Measurements from ENCODE around the gene LYRM2.

The LYRM2 gene

DNA sequence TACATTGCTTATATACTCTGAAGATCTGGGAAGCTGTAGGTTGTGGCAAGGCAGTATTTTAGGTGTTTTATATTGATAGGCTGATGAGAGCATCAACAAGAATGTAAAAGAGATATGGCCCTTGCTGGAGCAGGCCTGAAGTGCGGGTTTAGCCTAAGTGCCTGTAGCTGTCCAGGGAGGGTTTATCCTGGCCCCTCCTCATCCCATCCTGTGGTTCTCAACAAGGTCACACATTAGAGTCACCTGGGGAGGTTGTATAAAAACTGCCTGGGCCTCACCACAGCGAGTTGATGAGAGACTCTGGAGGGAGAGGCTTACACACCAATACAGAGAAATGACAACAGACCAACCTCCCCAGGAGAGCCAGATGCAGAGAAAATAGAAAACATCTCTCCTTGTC, 48.4 kb downstream of the LYRM2 start:
- DNase-seq = no peak

DNA sequence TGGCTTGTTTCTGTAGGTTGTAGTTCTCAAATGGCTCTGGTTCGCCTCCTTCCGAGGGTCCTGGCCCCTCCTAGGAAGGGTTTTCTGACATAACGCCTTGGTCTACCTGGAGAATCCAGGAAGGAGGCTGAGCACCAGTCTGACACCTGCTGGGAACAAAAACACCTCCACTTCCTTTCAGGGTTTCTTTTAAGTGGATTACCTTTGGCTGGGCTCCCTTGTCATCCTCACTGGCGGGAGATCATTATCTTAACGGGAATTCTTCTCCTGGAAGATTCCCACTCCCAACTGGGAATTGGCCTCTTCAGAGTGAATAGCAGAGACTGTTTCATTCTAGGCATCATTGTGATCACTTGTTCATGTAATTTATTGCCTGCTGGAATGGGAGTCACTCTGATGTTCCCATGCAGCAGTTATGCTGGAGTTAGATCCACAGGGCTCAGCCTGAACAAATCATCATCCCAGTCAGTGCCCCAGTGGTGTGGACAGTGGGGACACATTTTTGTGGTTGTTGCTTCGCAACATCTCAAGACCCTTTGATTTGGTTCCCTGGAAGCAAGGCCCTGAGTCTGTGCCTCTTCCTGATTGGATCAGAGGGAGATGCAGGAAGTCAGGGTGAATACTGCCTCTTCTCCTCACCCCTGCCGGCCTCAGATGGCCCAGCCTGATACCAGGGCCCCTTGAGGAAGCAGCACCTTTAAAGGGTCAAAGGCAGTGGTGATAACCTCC, 49.1 kb downstream of the LYRM2 start:
- DNase-seq = no peak

DNA sequence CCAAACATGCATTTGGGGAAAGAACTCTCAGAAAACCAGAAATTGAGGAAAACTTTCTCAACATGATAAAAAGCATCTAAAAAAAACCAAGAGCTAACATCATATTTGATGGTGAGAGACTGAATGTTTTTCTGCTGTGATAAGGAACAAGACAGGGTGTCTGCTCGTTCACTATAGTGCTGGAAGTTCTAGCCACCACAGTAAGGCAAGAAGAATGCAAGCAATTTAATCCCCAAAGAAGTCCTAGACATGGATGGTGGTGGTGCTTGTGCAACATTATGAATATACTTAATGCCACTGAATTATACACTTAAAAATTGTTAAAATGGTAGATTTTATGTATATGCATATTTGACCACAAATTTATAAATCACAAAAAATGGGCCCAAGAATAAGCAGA, 53.4 kb downstream of the LYRM2 start:
- no peak for DNase-seq

DNA sequence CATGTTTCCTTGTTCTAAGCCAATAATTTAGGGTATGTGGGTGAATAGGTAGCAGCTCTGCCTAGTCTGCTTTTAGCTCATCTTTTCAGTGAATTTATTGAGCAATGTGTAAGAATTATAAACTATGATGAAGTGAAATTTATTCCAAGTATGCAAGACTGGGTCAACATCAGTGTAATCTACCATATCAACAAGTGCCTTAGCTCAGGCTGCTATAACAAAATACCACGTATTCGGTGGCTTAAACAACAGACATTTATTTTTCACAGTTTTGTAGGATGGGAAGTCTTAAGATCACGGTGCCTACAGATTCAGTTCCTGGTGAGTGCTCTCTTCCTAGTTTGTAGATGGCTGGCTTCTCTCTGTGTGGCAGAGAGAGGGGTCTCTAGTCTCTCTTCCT, 54.0 kb downstream of the LYRM2 start:
- no peak for DNase-seq

DNA sequence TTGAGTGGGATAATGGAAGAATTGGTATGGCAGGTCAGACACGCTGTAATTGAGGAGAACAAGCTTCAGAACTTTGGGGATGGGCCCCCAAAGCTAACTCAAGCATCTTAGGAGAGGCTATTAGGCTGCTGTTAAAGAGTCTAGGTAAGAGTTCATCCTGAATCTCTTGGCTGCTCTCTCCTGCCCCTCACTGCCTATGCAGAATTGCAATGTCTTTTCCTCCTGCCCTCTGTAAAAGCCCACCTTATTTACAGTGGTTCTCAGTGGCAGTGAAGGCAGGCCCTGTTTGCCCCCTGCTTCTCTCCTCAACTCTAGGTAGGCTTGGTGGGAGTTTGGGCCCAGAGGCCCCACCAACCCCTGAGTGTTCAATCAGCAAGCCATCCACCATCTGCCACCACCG, 55.0 kb downstream of the LYRM2 start:
- no peak for DNase-seq

DNA sequence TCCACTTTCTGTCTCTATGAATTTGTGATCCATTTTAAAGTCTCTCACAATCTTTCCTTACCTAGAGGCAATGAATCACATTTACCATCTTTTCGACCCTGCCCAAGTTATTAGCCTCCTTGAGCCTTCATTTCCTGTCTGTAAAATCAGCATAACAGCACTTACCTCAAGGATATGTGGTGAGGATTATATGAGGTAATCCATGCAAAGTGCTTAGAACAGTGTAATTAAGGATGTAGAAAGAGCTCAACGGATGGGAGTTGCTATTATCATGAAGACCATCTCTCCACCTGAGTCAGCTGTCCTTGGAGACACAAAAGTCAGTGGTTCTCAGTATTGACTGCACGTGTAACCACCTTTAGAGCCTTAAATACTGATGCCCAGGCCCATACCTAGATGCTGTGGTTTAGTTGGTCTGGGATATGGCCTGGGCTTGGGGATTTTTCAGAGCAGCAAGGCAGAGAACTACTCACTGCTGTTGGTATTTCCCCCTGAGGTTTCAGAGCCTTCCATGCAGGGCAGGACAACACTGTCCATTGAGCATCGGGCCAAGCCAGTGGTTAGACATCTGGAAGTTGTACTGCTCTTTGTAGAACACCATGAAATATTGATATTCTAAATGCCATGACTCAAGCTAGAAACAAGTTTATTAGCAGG, 55.8 kb downstream of the LYRM2 start:
- DNase-seq = no peak

DNA sequence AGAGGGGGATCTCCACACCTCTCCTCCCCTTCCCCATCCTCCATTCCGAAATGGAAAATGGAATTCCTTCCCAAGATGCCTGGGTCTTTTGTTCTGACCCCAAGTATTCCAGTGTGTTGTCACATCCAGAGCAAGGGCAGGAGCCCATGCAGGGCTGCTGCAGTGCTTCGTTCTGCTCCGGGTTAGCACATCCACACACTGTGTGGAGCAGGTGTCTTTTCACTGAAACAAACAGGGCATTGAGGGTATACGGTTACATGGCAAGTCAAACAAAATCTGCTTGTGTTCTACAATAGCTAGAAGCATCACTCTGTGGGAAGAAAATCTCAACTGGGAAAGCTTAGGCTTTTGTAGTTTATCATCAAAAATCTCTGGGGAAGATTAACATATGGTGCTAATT, 56.9 kb downstream of the LYRM2 start:
- DNase-seq = no peak

DNA sequence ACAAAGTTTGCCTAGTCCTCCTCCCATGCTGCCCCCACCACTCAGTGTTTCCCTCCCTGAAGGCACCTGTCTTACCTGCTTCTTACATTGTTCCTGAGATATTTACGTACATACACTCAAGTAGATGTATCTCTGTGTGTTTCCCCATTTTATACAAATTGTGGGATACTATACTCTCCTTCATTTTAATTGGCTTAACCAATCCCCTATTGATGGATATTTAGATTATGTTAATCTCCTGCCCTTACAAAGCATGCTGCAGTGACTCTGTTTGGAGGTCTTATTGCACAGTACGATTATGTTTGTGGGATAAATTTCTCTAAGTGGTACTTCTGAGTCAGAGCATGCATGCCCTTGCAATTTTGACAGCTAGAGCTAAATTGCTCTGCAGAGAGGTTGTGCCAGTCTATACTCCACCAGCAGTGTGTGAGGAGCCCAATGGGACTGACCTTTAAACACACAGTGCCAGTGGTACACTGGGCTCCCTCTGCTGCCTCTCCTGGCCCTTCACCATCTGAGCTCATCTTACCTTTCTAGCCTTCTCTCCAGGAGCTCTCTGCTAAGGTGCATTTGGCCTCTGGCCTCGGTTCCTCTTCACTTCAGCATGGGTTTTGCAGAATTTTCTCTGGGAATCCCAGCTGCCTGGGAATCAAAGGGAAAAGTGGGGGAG, 57.4 kb downstream of the LYRM2 start:
- DNase-seq = no peak

DNA sequence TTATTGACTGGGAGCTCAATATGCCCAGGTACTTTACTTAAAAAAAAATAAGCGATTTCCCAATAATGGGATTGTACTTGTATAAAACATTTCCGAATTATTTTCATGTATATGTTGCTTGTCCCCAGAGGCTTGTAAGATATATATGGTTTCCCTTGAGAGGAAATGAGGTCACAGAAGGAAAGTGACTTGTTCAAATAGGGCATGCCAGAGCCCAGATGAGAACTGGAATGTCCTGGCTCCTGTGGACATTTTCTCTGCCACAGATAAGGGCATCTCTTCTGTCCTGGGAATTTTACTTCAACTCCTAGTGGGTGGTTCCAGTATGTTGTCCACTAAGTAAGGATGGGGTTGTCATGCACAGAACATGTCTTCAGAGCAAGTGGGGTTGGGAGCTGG, 63.0 kb downstream of the LYRM2 start:
- no peak for DNase-seq

DNA sequence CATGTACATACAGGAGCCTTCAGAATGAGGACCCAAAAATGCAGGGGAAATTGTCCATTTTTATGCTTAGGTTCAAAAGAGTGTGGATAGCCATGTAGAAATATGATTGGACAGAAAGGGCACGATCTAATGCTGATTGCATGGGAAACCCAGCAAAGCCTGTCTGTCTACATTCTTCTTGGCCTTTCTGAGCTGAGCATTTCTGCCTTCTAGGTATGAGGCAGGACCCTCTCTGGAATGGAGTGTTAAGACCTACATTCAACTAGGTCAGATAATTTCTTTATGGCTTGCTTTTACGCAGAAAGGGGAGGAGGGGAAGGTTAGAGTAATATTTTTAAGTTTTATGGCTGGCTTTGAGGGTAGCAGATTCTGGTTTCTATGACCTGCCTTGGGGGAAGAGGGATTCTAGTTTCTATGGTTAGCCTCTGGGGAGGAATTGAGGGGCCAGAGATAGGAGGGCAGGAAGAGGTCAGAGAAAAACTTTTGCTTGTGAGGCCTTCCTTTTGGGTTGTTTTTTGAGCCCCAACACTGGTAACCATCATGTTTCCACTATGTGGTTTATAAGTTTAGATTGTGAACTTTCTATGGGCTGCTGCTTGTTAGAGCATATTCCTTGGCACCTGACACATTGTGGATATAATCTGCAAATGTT, 63.5 kb downstream of the LYRM2 start:
- no peak for DNase-seq

DNA sequence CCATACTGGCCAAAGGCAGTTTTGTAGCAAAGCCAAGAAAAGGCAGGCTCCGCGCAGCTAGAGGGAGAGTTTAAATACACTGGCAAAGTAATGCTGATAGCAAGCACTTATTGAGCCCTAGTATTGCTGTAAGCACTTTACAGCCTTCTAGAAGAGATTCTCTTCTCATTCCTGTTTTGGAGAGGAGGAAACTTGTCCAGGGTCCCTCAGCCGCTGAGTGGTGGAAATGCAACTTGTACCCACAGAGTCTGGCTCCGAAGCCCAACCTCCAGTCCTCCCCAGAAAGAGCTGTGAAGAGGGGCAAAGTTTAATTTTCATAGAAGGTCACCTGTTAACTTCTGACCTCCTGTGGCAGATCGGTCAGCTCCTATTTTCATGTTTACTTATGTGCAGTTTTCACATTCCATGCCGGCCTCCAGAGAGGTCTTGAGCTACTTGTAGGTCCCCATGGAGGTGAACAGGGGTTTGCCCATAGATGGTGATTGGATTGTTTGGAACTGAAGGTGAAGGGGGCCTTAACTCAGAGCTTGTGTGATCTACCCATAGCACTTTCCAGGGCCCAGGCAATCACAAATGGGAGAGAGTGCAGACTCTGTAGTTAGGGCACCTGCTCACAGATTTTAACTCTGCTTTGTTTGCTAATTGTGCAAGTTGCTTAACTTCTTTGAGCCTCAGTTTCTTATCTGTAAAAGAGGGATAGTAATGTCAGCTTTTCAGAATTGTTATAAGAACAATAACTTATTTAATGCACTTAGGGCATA, 70.7 kb downstream of the LYRM2 start:
- no peak for DNase-seq

DNA sequence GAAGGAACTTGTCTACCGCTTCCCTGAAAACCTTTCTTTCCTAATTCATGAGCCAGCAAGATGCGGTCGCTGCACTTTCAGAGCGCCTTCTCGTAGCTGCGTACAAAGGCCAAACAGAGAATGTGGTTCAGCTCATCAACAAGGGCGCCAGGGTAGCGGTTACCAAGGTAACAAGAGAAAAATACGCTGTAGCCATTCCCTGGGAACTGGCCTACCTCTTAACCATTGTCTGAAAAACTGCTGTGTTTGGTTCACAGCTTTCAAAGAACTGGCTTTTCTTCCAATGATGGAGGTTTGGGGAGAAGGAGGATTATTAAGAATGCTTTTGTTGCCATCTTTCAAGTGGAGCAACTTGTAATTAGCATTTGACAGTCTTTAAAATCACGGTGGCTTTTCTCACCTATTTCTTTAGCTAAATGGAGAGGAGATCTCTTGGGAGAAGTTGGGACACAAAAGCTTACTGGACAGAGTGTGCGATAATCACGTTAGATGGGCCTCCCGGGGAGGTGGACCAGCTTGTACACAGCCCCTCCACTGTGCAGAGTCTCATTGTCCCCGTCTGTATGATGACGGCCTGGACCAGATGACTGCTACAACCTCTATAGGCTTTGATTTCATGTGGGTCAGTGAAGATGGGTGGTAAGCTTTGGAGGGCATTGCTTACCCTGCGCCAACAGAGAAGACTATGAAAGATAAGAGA, 71.5 kb downstream of the LYRM2 start:
- DNase-seq = no peak

DNA sequence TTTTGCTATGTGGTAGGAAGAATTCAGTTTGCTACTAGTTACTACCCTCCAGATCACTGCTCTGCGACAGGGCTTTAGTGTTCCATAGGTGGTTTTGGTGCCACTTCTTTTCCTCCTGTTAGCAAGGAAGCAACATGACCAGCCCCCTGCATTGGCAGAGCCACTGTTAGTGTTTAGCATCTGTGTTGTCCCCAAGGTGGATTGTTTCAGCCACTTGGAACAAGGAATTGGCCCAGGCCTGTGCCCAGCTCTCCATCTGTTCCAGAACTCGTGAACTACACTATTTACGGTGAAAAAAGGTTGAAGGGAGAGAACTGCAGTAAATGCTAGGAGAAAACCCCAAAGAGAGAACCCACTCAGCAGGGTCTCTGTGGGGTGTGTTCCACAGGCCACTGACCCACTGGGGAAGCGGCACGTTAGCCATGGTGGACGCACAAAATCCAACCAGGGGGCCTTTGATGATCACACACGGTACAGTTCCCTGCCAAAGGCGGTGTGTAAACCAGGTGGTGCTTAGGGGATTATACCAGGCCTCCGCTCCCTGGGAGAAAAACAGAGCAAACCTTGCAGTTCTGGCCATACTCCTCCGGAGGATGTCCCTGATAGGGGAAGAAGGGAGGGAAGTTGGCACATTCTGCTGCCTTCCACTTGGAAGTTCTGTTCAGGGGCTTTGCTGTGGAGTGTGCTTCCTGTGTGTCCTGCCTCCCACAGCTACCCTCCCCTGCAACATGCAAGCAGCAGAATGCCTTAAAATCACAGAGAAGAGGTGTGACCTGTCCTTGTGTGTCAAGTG, 72.3 kb downstream of the LYRM2 start:
- no peak for DNase-seq

DNA sequence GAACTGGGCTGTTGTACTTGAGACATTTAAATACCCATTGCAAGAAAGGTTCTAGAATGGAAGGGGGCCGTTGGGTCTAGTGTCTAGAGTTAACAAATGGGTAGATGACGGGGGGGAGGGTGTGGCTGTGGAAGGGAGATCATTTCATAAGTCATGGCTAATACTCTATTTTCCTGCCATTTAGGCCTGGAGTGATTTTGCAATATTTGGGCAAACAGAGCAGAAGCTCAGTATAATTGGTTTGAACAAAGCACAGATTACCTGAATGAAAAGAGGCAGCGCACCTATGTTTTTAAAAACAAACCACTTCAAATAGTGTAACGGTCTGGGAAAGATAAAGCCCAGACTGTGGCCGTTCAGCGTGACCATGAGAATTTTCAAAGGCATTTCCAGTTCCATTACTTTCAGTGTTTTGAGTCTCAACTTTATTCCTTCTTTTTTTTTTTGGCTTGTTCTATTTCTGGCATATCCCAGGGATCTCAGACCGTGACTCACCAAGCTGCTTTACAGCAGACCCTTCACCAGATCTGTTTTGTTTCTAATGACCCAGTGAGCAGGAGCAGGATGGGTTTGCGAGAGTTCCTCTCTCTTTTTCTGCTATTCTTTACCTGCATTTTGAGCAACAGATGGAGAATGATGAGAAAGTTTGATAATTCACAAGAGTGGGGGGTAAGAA, 73.7 kb downstream of the LYRM2 start:
- DNase-seq = no peak

DNA sequence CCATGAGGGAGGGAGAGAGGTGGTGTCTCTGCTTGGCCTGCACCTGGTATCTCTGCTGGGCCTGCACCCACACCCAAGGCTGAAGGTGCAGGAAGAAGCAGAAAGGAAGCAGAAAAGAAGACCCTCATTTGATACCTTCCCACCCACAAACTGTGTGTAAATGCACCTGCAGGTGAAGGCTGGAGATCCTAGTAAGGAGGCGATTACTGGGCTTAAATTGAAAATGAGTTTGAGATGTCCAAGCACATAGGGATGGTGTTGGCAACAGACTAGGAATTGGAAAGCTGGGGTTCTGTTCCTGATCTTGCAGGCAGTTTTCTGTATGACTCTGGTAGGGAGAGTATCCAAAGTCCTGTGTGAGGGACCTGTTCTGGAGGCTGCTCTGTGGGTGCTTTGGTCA, 74.7 kb downstream of the LYRM2 start:
- no peak for DNase-seq

DNA sequence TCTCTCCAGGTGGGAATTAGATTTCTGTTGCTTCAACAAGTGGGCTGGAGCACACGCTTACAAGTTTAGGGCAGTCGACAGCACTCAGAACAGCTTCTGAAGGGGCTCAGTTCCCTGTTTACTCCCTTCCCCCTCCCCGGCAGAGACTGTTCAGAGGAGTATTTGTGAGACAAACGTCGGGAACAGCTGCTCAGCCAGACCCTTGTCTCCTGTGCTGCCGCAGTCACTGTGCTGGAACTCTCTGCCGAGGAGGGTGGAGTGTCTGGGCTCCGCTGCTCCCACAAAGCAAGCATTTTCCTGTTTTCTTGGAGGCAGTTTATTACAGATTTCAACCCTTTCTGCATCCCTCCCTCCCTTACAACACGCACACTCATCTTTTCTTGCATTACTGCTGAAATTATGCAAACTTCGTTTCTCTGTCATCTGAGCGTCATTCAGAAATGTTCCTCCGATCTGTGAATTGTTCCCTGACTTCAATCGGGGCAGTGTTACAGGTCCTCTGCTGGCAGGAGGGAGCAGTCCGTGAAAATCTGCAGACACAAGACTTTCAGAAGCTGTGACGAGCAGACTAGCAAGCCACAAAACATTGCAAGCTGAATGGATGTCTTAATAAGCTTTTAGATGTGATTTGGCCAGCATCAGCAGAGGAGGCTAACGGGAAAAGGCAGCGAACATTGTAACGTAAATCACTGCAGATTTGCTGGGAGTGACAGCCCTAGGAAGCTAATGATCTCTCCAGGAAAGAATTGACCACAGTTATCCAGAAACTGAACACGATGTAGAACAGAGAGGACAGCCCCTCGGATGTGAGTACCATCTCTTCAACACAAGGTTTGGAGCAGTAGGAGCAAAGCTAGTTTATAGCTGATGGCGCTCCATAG, 76.2 kb downstream of the LYRM2 start:
- no peak for DNase-seq

DNA sequence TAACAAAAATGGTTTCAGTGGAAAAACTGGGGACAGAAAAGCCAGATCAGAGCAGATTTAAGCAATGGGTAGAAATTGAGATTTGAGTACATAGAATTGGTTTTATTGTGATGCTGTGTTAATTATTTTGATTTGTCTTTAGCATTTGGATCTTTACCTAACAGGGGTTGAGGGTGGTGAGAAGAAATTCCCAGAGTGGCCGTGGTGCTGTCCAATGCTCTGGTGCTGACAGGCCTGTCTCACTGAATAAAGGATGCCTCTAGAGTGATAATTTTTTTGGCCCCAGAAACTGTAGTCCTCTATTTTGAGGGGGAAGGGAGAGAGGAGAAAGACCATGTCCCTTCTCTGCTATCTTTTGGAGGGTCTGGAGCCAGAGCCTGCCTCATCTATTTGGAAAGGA, 79.1 kb downstream of the LYRM2 start:
- DNase-seq = no peak

DNA sequence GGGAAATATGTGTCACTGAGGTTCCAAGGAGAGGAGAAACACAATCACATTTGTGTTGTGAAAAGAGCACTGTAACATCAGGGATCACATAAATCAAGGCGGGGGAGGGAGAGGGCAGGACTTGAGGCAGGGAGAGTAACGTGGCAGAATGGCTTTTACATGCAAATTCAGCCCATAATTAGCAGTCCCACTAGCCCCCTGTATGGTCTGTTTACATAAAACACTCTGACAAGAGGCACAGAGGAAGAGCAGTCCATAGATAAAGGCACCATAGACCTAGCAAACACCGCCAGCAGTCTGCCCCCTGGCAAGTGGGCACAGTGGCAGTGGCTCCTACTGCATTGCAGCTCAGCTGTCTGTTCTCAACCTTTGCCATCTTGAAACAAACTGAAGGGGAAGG, 82.7 kb downstream of the LYRM2 start:
- DNase-seq = no peak

DNA sequence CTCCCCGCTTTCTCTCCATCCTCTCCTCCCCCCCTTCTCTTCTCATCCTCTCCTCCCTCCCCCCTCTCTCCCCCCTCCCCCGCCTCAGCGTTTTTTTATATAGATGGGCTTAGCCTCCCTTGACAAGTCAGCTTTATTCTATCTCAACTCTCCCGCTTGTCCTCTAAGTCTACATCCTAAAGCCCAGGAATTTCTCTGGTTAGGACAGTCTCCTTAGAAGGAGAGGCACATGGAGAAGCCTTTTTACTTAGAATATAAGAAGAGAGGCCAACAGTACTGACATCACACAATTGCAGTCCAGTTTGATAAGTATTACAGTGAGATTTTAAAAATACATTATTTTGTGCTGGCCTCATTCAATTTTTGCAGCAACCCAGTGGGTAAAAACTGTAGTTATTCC, 83.5 kb downstream of the LYRM2 start:
- no peak for DNase-seq

DNA sequence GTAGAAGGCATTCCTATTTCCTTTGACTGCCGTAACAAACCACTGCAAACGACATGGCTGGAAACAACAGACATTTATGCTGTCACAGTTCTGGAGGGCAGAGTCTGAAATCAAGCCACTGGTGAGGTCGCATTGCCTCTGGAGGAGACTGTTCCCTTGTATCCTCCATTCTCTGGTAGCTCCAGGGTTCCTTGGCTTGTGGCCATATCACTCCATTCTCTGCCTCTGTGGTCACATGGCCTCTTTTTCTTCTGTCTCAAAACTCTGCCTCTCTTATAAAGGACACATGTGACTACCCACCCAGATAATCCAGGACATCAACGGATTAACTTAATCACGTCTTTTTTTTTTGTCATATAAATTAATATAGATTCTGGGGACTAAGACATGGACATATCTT, 84.4 kb downstream of the LYRM2 start:
- no peak for DNase-seq
